GM10248 (cell line): Measurements from ENCODE around the gene ZNF816.
"Not testable (repeated sequence)": the region's sequence is repeated elsewhere in the genome, so short reads cannot be mapped to it uniquely, and the experiment has no call there.

Experiments used
- CTCF ChIA-PET: fragments of 300-600 bp; sonication (Branson Sonifier 250); formaldehyde crosslinking; extraction: SDS; loops from one replicate; lab custom pipeline; 2021; ENCODE audit warnings: antibody characterized with exemption; lab: Yijun Ruan, JAX
- POLR2A ChIA-PET: fragments of 350-650 bp; sonication (Branson Sonifier 250); formaldehyde crosslinking; extraction: SDS; loops from one replicate; lab custom pipeline; 2020; ENCODE audit warnings: antibody characterized with exemption; lab: Yijun Ruan, JAX
- DNase-seq: peaks from one replicate; pipeline ENCODE4 v3.0.0; 2012; ENCODE audit errors: extremely low spot score
- CTCF ChIP-seq: IDR thresholded peaks from 2 replicates; pipeline ENCODE4 v1.5.1; 2012; ENCODE audit warnings: mild to moderate bottlenecking, low read depth; ENCODE audit errors: extremely low read depth, missing control alignments, control extremely low read depth

The ZNF816 gene

GRCh38 chr19:52943134-52943883 lies 19.4 kb downstream of the ZNF816 start:
- POLR2A ChIA-PET: no interaction called here

GRCh38 chr19:52942386-52943133 lies 20.1 kb downstream of the ZNF816 start:
- ChIA-PET POLR2A (no interaction called here), CTCF (no interaction called here)
- DNase-seq: peak; percentile 96
- no peak for TF ChIP-seq CTCF

More at GRCh38 chr19:52943134-52943883, 19.4 kb downstream of the ZNF816 start:
- no peak for TF ChIP-seq CTCF
- no peak for DNase-seq
- CTCF ChIA-PET: no interaction called here

GRCh38 chr19:52941941-52942385 lies 20.7 kb downstream of the ZNF816 start:
- no peak for TF ChIP-seq CTCF
- DNase-seq: peak; percentile 12
- CTCF ChIA-PET: no interaction called here
- POLR2A ChIA-PET: interaction anchor here (0.7 kb wide), 1 partner anchor 52 kb away, joined by 11 read pairs; no protein-coding TSS in a partner anchor

GRCh38 chr19:52941523-52941922 lies 21.2 kb downstream of the ZNF816 start:
- POLR2A ChIA-PET: interaction anchor here (0.7 kb wide), 1 partner anchor 51 kb away, joined by 11 read pairs; no protein-coding TSS in a partner anchor
- DNase-seq, CTCF ChIA-PET: not testable (repeated sequence)

- CTCF ChIA-PET, POLR2A ChIA-PET, DNase-seq: not testable (repeated sequence)
Observed at GRCh38 chr19:52940905-52941304, 21.8 kb downstream of the ZNF816 start.

- ChIA-PET POLR2A (no interaction called here), CTCF (no interaction called here)
- TF ChIP-seq CTCF: no peak
- no peak for DNase-seq
Observed at GRCh38 chr19:52938761-52939160, 23.9 kb downstream of the ZNF816 start.

- POLR2A ChIA-PET: no interaction called here
Observed at GRCh38 chr19:52936954-52937325, 25.7 kb downstream of the ZNF816 start.

More at GRCh38 chr19:52936954-52937325, 25.7 kb downstream of the ZNF816 start:
- TF ChIP-seq CTCF: no peak
- DNase-seq: no peak
- CTCF ChIA-PET: interaction anchor here (0.9 kb wide), 1 partner anchor 8 kb away, joined by 3 read pairs; no protein-coding TSS in a partner anchor
